Suppressor macrophage treated with lipopolysaccharide for 1 hour (primary cell): ENCODE data around the gene SLC48A1.

Source experiments
- DNase-seq, 3 donors: peaks; one replicate each; pipeline ENCODE4 v3.0.0-alpha.2; 2020 to 2022

Gene SLC48A1

GRCh38 chr12:47744778-47745436, 28.1 kb upstream of the SLC48A1 start:
- DNase-seq, result no peak

- no peak for DNase-seq
These were observed 27.5 kb upstream of the SLC48A1 start for GRCh38 chr12:47745485-47746041.

- DNase-seq, result no peak
These were observed 27.0 kb upstream of the SLC48A1 start for GRCh38 chr12:47746073-47746472.

GRCh38 chr12:47746523-47746922, 26.5 kb upstream of the SLC48A1 start:
- DNase-seq, result no peak

GRCh38 chr12:47747126-47747525, 25.9 kb upstream of the SLC48A1 start:
- no peak for DNase-seq

GRCh38 chr12:47747596-47748506, 25.2 kb upstream of the SLC48A1 start:
- no peak for DNase-seq

- no peak for DNase-seq
These were observed 24.6 kb upstream of the SLC48A1 start for GRCh38 chr12:47748507-47748828.

- no peak for DNase-seq
These were observed 24.1 kb upstream of the SLC48A1 start for GRCh38 chr12:47748899-47749298.

- DNase-seq, result peak; percentile 72 to 75 (median 74)
These were observed 22.7 kb upstream of the SLC48A1 start for GRCh38 chr12:47750229-47750798.

GRCh38 chr12:47750916-47751470, 22.0 kb upstream of the SLC48A1 start:
- DNase-seq, result no peak

- DNase-seq, result no peak
These were observed 21.5 kb upstream of the SLC48A1 start for GRCh38 chr12:47751561-47751960.

GRCh38 chr12:47752121-47752520, 20.9 kb upstream of the SLC48A1 start:
- DNase-seq, result no peak

GRCh38 chr12:47752552-47752951, 20.5 kb upstream of the SLC48A1 start:
- no peak for DNase-seq

- DNase-seq, result no peak
These were observed 19.7 kb upstream of the SLC48A1 start for GRCh38 chr12:47753021-47754001.

GRCh38 chr12:47754126-47754525, 18.9 kb upstream of the SLC48A1 start:
- DNase-seq, result no peak

- DNase-seq, result no peak
These were observed 18.2 kb upstream of the SLC48A1 start for GRCh38 chr12:47754881-47755280.

GRCh38 chr12:47755655-47756562, 17.1 kb upstream of the SLC48A1 start:
- DNase-seq, result peak; percentile 38 to 63 (median 54)

- peak in 2 of 3 donors; percentile 31 to 48 for DNase-seq
These were observed 15.6 kb upstream of the SLC48A1 start for GRCh38 chr12:47757364-47757839.

- peak; percentile 33 to 65 (median 52) for DNase-seq
These were observed 15.0 kb upstream of the SLC48A1 start for GRCh38 chr12:47757840-47758583.

GRCh38 chr12:47758584-47758833, 14.5 kb upstream of the SLC48A1 start:
- DNase-seq, result no peak
